GM19372 (cell line): ENCODE results near the gene PLEKHG4B.

Experiments used
- ATAC-seq: cut with Tn5 transposase; IDR thresholded peaks from one replicate; pipeline ENCODE4 v1.9.1; 2021; ENCODE audit warnings: mild to moderate bottlenecking, low read depth, moderate library complexity; ENCODE audit not compliant: unreplicated experiment

The PLEKHG4B gene

DNA sequence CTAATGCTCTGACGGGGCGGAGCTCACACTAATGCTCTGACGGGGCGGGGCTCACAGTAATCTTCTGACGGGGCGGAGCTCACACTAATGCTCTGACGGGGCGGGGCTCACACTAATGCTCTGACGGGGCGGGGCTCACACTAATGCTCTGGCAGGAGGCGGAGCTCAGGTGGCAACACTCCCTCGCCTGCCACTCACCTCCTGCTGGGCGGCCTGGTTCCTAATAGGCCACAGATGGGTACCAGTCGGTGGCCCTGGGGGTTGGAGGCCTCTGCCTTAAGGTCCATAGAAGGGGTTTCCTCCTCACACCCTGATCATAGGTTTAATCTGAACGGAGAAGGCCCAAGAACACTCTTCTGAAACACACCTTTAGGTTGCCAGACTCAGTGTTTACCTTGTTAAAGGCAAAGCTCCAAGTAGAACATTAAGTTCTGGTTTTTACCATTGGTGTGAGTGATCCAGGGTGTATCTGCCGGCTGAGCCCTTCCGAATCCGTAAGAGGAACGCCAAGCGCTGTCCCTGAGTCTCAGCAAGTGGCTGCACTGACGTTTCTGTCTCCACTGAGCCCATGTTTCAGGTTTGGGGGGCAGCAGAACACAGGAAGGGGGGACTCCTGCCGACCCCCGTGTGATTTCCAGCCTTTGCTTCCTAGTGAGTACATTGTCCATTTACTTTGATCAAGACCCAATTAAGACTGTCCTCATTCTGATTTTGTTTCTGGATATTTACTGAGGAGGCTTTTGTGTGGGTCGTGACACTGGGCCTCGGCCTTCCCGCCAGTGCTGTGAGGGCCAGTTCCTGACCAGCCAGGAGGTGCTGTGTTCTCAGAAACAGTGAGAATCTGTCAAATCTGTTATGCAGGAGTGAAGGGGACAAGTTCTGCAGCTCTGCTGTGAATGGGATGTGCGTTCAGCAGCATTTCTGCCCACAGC lies 74.7 kb downstream of the PLEKHG4B start:
- no peak for ATAC-seq

DNA sequence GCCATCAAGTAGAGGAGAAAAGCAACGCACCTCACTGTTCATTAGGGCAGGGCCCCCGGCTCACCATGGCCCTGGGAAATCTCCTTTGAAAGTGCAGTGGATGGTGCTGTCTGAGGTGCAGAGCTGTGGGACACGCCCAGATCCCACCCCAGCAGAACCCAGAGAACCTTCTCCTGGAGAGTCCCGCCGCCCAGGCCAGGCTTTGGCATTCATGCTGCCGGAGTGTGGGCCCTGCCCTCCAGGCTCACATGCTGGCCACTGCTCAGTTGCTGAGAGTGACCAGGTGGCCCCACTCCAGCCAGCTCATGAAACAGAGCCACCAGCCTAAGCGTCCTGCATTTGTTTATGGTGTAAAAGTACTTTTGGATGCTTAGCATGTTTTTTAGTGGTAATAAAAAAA lies 75.5 kb downstream of the PLEKHG4B start:
- no peak for ATAC-seq

DNA sequence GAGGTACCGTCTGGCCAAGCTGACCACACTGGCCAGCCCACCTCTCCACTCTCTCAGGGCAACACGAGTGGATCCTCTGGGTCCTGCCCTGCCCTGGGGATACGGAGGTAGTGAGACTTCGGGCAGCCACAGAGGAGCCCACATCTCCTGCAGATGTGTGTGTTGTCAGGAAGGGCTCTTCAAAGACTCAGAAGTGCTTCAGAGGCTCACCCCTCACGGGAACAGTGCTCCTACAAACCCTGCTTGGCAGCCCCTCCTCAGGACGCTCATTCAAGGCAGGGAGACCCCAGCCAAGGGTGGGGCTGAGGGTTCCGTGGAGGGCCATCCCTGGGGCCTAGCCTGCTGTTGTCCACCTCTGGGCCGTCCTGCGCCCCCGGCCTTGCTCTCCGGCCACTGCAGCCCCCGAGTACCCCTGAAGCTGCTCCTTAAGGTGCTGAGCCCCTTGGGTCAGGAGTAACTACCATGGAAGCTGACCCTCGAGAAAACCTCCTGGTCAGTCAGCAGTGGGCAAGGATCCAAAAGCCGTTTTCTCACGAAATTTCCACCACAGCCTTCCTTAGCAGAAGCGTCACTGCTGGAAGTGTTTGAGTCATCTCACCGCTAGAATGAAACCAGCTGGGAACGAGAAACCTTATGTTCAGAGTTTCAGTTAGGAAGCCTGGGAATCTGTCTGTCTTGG lies 76.2 kb downstream of the PLEKHG4B start:
- ATAC-seq: no peak

DNA sequence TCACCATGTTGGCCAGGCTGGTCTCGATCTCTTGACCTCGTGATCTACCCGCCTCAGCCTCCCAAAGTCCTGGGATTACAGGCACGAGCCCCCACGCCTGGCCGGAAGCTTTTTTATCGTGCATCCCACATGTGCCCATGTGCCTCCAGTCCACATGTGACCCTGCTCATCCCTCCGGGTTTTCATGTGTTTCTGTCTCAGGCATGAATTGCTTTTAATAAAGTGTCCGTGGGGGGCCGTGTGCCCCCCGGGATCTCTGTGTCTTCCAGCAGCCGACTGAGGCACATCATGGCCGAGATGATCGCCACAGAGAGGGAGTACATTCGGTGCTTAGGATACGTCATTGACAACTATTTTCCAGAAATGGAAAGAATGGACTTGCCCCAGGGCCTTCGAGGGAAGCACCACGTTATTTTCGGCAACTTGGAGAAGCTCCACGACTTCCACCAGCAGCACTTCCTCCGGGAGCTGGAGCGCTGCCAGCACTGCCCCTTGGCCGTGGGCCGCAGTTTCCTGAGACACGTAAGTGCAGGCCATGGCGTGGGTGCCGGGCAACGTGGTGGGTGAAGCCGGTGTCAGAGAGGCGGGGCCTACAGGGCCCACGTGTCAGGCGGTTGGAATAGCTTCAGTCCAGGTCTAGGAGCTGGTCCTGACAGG lies 77.2 kb downstream of the PLEKHG4B start:
- ATAC-seq: no peak

DNA sequence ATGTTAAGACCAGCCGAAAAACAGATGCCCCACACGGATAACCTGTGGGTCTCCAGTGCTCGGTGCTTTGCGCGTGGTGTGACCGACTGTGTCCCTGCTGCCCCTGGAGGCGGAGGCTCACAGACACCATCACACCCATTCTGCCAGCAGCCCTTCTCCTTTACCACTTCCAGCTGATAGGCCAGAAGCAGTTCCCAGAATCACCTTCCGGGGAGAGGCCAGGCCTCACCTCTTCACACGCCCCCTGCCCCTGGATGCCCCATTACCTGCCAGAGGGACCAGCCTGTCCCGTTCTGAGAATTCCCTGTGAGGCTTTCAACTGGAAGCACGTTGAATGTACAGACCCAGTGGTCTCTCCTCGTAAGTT lies 77.7 kb downstream of the PLEKHG4B start:
- no peak for ATAC-seq

DNA sequence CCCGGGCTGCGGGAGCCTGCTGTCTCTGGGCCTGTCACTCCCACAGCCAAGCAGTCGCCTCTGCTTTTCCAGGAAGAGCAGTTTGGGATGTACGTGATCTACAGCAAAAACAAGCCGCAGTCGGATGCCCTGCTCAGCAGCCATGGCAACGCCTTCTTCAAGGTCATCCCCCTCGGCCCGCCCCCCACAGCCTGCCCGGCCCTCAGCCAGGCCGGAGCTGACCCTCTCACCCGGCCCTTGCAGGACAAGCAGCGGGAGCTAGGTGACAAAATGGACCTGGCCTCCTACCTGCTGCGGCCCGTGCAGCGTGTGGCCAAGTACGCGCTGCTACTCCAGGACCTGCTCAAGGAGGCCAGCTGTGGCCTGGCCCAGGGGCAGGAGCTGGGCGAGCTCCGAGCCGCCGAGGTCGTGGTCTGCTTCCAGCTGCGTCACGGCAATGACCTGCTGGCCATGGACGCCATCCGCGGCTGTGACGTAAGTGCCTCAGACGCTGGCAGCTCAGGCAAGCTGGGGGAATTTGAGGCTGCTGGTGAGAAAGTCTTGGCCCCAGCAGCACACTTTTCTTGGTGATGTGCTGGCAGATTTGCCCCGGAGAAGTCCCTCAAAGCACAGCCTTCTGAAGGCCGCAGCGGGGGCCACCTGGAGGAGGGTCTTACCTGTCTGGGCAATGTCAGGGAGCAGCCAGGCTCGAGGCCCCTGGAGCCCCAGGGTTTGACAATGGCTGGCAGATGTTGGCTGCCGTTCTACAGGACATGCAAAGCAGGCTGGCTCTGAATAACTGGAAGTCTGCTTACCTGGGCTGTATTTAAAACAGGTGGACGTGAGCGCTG lies 79.2 kb downstream of the PLEKHG4B start:
- no peak for ATAC-seq

DNA sequence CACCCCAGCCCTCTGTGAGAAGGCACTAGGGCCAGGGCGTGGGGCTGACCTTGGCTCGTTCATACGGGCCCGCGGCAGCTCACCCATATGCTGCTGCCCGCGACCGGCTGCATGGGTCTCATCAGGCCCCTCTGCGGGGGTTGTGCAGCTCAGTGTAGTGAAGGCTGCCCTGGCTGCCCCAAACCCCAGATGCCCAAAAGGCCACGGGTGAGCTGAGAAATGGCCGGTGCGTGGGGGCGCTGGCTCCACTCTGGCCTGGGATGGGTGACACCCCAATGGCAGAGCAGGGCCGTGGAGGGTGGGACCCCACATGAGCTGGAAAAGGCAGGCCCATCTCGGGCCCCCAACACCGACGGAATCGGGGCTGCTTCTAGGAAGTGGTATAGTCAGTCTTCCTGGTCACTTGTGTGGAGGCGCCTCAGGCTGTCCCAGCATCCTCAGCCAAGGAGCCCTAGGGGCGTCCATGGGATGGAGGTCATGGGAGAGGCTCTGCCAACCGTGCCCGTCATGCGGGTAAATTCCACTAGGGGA lies 79.9 kb downstream of the PLEKHG4B start:
- no peak for ATAC-seq

DNA sequence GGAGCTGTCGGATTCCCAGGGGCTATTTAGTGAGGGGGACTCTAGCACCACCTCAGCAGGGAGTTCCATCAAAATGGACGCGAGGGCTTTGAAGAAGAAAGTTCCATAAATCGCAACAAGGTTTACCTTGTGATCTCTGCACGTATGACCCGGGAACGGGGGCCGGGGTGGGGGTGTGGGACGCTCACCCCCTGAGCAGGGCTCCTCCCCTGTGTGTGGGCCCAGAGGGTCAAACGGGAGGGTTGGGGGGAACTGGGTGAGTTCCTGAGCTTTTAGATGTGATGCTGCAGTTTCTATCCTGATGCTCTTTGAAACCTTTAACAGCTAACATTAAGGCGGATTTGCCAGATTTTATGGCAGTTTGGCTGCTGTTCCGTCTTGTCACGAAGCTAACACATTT lies 80.5 kb downstream of the PLEKHG4B start:
- no peak for ATAC-seq

DNA sequence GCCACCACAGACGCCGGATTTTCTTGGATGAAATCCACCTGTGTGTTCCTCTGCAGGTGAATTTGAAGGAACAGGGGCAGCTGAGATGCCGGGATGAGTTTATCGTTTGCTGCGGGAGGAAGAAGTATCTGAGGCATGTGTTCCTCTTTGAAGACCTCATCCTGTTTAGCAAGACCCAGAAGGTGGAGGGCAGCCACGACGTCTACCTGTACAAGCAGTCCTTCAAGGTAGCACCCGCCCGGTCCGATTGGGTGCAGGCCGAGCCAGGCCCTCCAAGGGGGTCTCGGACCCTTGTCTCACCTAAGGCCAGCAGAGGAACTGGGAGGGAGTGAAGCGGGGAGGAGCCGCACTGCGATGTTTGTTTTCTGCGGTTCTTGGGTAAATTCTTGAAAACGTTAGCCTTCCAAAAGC lies 80.9 kb downstream of the PLEKHG4B start:
- no peak for ATAC-seq

DNA sequence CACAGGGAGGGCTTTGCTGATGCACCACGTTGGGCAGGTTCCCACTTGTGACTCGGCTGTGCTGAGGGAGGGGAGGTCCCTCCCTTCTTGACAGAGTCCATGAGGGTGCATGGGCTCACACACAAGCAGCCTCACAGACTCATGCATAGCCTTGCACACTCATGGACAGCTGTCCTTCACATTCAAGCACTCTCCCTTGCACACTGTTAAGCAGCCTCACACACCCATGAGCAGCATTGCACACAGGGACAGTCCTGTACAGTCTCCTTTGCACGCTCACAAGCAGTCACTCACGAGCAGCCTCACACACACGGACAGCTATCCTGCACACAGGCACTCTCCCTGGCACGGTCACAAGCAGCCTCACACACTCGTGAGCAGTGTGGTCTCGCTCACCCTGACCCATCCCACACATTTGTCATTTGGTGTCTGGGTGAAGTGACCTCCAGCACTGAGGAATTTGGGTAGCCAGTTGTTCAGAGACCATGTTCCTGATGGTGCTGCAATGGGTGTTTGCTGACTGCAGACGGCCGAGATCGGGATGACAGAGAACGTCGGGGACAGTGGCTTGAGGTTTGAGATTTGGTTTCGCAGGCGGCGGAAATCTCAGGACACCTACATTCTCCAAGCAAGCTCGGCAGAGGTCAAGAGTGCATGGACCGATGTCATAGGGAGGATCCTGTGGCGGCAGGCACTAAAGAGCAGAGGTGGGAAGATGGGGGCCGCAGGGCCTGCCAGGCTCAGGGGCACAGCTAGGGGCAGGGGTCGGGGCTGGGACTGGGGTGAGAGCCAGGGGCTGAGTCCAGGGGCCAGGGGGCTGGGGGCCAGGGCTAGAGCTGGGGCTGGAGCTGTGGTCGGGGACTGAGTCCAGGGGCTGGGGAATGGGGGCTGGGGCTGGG lies 81.7 kb downstream of the PLEKHG4B start:
- ATAC-seq: no peak

DNA sequence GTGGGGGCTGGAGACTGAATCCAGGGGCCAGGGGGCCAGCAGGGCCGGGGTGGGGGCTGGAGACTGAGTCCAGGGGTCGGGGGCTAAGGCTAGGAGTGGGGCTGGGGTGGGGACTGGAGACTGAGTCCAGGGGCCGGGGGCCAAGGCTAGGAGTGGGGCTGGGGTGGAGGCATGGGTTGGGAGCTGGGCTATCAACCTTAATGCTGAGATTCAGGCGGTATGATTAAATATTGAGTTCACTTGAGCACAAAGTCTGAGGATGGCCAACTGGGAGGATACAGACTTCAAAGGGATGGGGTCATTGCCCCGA lies 82.3 kb downstream of the PLEKHG4B start:
- no peak for ATAC-seq

DNA sequence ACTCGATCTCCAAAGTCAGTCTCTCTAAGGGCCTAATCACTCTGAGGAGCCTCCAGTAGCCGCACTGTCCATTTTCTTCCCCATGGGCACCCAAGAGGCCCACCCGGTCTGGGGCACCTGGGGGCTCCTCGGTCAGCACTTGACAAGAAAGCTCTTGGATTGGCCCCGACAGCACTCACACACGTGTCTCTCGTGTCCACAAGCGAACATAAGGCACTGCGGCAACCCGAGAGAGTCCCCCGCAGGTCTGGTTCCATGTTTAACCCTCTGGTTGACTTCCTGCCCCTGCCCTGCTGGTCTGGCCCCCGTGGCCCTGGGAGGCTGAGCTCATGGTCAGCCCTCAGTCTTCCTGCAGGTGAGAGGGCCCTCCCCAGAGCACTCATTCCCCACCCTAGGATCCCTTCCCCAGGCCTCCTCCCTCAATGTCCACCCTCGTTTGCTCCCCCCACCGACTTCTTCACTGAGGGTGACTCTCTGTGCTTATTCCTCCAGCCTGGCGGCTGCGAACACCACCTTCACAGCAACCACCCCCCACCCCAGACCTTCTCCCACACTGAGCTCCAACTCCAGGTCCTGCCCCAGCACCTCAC lies 83.0 kb downstream of the PLEKHG4B start:
- no peak for ATAC-seq

DNA sequence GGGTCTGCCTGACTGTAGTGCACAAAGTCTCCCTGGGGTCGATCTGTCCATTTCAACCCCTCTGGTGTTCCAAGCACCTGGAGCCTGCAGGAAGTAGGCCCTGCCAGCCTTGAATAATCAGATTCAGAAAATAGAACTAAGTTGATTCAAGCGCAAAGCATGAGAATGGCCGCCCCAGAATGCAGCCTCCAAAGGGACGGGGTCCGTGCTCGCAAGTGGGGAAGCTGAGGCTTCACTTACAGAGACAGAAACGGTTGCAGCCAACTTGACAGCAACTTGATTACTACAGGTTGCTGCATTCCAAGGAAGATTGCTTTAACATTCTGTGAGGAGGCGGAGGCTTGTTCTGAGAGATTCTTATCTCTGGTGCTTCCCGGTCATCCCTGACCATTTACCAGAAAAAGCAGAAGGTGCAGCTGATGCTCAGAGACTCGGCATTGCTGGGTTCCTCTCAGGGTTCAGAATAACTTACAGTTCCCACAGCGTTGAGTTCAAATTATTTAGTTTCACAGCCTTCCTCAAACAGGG lies 84.4 kb downstream of the PLEKHG4B start:
- ATAC-seq: no peak

DNA sequence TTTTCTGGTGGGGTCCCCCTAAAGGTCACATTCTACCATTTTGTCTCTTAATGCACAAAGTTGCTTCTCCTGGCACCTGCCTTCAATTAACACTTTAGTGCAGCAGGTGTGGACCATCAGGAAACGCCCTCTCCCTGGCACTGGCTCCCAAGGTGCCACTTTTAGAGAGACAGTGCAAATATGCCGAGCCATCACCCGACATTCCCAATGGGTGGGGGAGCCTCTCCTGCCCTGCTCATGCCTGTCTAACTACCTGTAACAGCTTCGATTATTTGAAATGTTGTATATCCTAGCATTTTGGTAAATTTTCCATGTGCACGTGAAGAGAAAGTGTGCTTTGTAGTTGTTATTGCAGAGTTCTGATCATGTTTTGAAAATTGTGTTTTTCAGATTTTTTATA lies 86.1 kb downstream of the PLEKHG4B start:
- ATAC-seq: no peak

DNA sequence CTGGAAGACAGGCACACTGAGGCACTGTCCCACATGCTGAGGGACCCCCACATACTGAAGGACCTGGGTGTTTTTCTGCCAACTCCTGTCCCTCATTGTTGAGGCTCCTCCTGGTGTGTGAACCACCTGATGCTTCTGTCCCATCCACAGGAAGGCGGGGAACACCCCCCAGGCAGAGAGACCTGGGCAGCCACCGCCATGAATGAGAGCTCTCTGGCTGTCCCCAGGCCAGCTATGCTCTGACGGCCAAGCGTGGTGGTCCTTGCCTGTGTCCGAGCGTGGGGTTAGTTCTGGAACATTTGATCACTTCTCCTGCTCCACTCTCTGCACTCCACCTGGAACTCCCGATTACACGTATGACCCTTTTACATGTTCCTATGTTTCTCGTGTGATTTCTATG lies 87.4 kb downstream of the PLEKHG4B start:
- no peak for ATAC-seq

DNA sequence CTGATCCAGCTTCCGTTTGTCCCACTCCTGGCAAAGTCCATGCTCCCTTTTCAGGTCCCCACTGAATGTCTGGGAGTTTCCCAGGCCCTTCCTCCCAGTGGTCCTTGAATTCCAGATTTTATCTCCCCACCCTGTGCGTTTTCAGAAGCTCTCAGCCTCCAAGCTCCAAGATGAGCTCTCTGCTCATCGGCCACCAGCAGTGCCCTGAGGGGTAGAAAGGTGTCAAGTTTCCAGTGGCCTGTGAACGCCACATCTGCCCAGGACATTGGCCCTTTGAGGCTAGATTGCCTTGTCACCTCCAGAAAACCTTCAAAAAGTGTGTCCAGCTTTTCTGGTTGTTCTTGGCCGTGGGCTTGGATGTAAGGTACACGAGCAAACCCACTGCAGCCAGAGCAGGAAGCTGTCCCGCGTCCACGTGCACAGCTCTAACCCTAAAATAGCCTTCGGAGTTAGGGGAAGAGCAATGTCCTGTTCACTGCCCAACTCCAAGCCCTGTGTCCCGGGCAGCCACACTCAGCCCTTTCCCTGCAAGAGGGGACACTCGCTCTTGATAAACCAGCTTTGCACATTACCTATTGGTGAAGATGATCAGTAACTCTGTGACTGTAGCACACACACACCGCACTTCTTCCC lies 88.4 kb downstream of the PLEKHG4B start:
- ATAC-seq: no peak

DNA sequence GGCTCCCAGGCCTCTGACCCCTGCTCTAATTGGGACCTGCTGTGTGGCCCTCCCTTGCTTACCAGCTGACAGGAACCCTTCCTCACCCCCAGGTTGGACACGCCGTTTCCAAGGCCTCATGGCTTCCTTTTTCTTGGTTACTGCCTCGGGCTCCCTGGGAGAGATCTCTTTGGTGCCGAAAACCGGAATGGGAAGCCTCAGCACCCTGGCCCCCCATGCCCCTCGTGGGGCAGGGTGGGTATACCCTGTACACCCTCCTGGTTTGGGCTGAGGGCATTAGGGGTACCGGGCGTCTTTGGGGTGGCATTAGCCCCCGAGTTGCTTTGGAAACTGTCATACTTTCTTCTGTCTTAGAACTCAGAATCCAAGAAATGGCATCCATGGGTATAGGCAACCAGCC lies 89.2 kb downstream of the PLEKHG4B start:
- no peak for ATAC-seq

DNA sequence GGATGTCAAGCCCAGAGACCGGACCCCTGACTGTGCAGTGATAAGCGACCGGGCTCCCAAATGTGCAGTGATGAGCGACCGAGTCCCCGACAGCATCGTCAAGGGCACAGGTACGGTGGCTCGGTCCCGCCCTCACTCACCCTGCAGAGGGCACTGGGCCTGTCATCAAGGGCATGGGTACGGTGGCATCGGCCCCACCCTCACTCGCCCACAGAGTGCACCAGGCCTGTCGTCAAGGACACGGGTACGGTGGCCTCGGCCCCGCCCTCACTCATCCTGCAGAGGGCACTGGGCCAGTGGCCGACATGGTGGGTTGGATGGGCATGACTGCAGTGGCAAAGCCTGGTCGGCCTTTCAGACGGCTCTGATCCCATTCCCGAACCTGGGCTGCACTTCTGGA lies 89.6 kb downstream of the PLEKHG4B start:
- ATAC-seq: no peak
